Stimulated activated naive B cell treated with anti-CD40 and anti-IgM and Interleukin-4, amounts not matched to agents 10 μg/mL and 1 μg/mL and 100 μg/mL, for 72 hours (primary cell): ENCODE measurements around the gene NMU.
"Not testable (repeated sequence)": the region's sequence is repeated elsewhere in the genome, so short reads cannot be mapped to it uniquely, and the experiment has no call there.

ENCODE experiments used
- ATAC-seq, 2 donors: fragments of 150-1000 bp; cut with Tn5 transposase; replicated peaks; 2 replicates each; pipeline ENCODE4 v1.10.0; 2021; ENCODE audit warnings: moderate library complexity in 1 of 2
- DNase-seq: peaks from one replicate; pipeline ENCODE4 v3.0.0; 2021
- H3K27ac Mint-ChIP-seq: one replicate; pipeline ENCODE4 v1.8.0; 2022; ENCODE audit warnings: mild to moderate bottlenecking, mixed read lengths
- H3K27me3 Mint-ChIP-seq, 2 donors: one replicate each; pipeline ENCODE4 v1.8.0; 2022; ENCODE audit warnings: mixed read lengths in 2 of 2
- H3K36me3 Mint-ChIP-seq, 2 donors: one replicate each; pipeline ENCODE4 v1.8.0; 2022; ENCODE audit warnings: mixed read lengths in 2 of 2, mild to moderate bottlenecking in 1 of 2
- H3K4me1 Mint-ChIP-seq, 2 donors: one replicate each; pipeline ENCODE4 v1.8.0; 2022; ENCODE audit warnings: mixed read lengths in 2 of 2, mild to moderate bottlenecking in 1 of 2
- H3K4me3 Mint-ChIP-seq, 2 donors: one replicate each; pipeline ENCODE4 v1.8.0; 2022; ENCODE audit warnings: mild to moderate bottlenecking in 2 of 2, mixed read lengths in 2 of 2, moderate library complexity in 1 of 2
- H3K9me3 Mint-ChIP-seq, 2 donors: one replicate each; pipeline ENCODE4 v1.8.0; 2022; ENCODE audit warnings: mixed read lengths in 2 of 2, mild to moderate bottlenecking in 1 of 2

Gene NMU

DNA sequence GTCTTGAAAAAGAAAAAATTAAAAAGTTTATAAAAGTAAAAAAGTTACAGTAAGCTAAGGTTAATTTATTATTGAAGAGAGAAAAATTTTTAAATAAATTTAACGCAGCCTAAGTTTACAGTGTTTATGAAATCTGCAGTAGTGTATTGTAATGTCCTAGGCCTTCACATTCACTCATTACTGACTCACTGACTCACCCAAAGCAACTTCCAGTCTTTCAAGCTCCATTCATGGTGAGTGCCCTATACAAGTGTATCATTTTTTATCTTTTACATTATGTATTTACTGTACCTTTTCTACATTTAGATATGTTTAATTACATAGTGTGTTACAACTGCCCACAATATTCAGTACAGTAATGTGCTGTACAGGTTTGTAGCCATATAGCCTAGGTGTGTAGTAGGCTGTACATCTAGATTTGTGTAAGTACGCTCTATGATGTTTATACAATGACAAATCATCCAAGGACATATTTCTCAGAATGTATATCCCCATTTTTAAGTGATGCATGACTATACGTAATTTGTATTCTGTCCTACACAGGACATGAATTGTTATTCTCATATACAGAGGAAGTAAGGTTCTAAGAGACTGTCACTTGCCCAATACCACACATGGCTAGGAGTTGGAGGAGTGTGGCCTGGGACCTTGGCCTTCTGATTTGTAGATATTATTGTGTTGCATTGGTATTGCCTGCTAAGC is 24.6 kb downstream of the NMU start:
- no peak overlapping the region for H3K4me3 Mint-ChIP-seq
- no peaks in the 10 kb centered on the region for H3K9me3 Mint-ChIP-seq
- no peak for ATAC-seq

DNA sequence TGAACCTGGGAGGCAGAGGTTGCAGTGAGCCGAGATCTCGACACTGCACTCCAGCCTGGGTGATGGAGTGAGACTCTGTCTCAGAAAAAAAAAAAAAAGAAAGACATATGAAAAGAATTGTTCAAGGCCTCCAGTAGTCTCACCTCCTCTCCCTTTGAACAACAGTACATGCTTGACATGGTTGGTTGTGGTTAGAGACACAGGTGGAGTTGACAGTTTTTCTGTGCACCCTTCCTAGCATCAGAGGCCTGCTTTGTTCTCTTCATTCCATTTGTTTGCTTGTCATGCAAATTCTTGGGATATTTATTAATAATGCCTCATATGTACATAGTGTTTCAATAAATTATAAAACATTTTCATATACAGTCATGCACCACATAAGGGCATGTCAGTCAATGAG is 25.7 kb downstream of the NMU start:
- no peaks in the 10 kb centered on the region for H3K9me3 Mint-ChIP-seq
- DNase-seq (no peak), ATAC-seq (no peak)
- H3K27ac Mint-ChIP-seq: no peak overlapping the region
- no peaks in the 10 kb centered on the region for H3K27me3 Mint-ChIP-seq
- no peaks in the 10 kb centered on the region for H3K36me3 Mint-ChIP-seq
- H3K4me1 Mint-ChIP-seq: no peaks in the 10 kb centered on the region
- no peak overlapping the region for H3K4me3 Mint-ChIP-seq

More for the DNA sequence above, 24.6 kb downstream of the NMU start:
- peaks cover 0 to 7% of the 10 kb centered on the region in 2 donors for H3K27me3 Mint-ChIP-seq
- no peaks in the 10 kb centered on the region for H3K36me3 Mint-ChIP-seq
- DNase-seq: no peak
- no peak overlapping the region for H3K27ac Mint-ChIP-seq
- no peaks in the 10 kb centered on the region for H3K4me1 Mint-ChIP-seq

DNA sequence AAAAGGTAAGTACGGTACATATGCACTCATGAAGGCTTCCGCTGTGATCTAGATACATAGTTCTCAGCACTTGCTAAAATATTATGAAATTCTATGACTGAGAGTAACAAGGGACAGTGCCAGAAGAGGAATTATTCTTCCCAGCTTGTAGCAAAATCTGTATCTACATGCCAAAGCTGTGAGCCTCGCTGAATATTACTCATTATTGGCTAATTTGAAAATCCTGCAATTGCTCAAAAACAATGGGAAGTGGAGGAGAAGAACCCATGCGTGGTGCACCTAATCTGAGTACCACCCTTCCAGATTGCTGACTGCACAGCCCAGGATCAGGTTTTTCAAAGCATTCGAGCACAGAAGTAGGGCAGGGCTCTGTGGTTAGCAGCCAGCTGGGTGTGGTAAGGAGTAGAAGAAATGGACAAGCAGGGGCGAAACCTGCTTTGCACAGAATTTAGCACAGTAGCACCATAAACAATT is 26.7 kb downstream of the NMU start:
- Mint-ChIP-seq H3K27me3 (no peaks in the 10 kb centered on the region), H3K4me3 (no peak overlapping the region), H3K9me3 (no peaks in the 10 kb centered on the region), H3K4me1 (no peaks in the 10 kb centered on the region), H3K36me3 (no peaks in the 10 kb centered on the region), H3K27ac (no peak overlapping the region)
- DNase-seq (no peak), ATAC-seq (no peak)

DNA sequence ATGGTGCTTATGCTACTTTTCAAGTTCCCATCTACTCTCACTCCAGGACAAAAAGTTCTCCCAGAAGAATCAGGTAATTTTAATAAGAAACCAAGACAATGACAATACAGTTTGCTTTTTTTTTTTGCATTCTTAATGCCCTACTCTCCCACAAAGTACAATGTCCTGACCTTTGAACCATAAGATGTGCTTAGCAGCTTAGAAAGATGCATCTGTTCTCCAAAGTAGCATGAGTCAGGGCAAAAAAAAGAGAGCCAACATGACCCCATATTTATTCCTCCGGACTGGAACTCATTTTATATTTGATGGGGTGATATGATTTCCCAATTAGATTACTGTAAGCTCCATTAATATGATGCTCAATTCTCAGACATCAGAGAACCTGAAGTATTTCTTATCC is 27.5 kb downstream of the NMU start:
- no peak for ATAC-seq
- H3K9me3 Mint-ChIP-seq: no peaks in the 10 kb centered on the region
- H3K27me3 Mint-ChIP-seq: no peaks in the 10 kb centered on the region
- no peak overlapping the region for H3K4me3 Mint-ChIP-seq
- H3K36me3 Mint-ChIP-seq: no peaks in the 10 kb centered on the region
- no peak for DNase-seq
- H3K4me1 Mint-ChIP-seq: no peaks in the 10 kb centered on the region
- no peak overlapping the region for H3K27ac Mint-ChIP-seq

DNA sequence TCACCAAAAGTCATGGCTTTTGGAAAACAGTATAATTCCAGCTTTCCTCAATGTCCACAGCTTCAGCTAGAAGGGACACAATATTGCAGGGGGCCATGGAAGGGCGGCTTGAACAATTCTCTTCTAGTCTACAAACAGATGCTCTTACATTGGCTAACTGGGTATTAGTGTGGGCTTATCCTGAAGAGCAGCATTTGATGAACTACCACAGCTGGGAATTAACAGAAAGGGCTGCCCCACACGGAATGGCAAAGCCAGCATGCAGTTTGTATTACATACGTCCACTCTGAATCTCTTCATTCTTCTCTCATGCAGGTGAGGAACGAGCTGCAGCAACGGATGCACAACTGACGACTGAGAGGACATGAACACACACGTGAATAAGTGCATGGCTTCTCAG is 31.1 kb downstream of the NMU start:
- Mint-ChIP-seq H3K4me1 (no peaks in the 10 kb centered on the region), H3K36me3 (no peaks in the 10 kb centered on the region), H3K27ac (no peak overlapping the region), H3K9me3 (no peaks in the 10 kb centered on the region), H3K27me3 (no peaks in the 10 kb centered on the region), H3K4me3 (no peak overlapping the region)
- ATAC-seq (no peak), DNase-seq (no peak)

DNA sequence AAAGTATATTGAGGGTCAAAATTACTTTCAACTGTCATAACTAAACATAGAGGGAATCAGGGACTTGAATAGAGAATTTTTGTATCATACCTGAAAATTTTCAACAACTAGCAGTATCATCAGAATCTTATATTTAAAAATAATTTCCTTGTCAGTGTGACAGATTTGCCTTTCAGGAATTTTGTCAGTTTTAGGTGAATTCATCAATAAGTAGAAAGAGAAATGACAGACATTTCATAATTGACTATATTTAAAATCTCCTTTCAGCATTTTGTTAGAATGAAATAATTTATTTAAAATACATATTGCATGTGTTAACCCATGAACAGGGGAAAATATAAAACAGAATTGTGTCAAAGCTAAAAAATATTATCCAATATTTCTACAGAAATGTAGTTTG is 35.5 kb downstream of the NMU start:
- no peak overlapping the region for H3K27ac Mint-ChIP-seq
- H3K9me3 Mint-ChIP-seq: peaks cover 0 to 4% of the 10 kb centered on the region in 2 donors
- no peak overlapping the region for H3K4me3 Mint-ChIP-seq
- peaks cover 0 to 3% of the 10 kb centered on the region in 2 donors for H3K36me3 Mint-ChIP-seq
- no peaks in the 10 kb centered on the region for H3K4me1 Mint-ChIP-seq
- H3K27me3 Mint-ChIP-seq: peaks cover 4 to 6% of the 10 kb centered on the region in 2 donors
- ATAC-seq (no peak), DNase-seq (no peak)

DNA sequence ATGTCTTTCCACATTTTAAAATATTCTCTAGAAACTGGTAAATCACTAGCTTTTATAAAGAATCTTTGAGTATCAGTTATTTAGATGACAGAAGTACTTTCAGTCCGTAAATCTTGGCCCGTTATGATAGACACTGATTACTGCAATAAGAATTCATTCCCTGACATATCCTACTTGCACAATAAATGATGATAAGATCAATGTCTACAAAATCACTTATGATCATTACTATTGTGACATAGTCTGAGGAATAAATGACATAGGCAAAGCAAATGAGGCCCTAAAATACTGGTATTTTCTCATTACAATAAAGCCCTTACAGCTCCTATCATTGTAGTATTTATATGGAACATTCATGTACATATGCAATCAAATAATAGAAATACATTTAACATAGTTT is 37.5 kb downstream of the NMU start:
- peaks cover 0 to 4% of the 10 kb centered on the region in 2 donors for H3K9me3 Mint-ChIP-seq
- H3K4me3 Mint-ChIP-seq: no peak overlapping the region
- H3K4me1 Mint-ChIP-seq: no peaks in the 10 kb centered on the region
- ATAC-seq (no peak), DNase-seq (no peak)
- H3K27me3 Mint-ChIP-seq: peaks cover 4 to 6% of the 10 kb centered on the region in 2 donors
- no peak overlapping the region for H3K27ac Mint-ChIP-seq
- peaks cover 0 to 3% of the 10 kb centered on the region in 2 donors for H3K36me3 Mint-ChIP-seq

DNA sequence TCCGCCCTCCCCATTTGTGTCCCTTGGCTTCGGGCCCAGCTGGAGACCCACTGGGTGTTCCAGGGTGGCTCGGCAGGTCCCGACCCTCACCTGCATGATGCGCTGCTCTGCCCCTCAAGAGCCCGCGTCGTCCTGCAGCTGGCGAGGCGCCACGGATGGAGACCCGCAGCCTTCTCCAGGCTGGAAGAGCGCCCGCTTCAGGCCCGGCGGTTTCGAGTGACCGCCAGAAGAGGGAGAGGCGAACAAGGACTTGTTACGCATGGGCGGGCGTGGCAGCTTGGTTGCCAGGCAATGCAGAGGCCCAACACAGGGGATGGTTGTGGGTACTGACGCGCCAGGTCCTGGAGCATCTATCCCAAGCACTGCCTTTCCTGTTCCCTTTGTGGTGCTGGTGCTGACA is 44.1 kb downstream of the NMU start, which contains the start of gene PDCL2:
TSS of gene PDCL2 (minus strand) at position 232 of the 400 bp plus-strand sequence. CDS start at position 96, 136 bp downstream.
- H3K4me1 Mint-ChIP-seq: no peaks in the 10 kb centered on the region
- H3K36me3 Mint-ChIP-seq: peaks cover 0 to 4% of the 10 kb centered on the region in 2 donors
- H3K9me3 Mint-ChIP-seq: peaks cover 6 to 7% of the 10 kb centered on the region in 2 donors
- ATAC-seq (no peak), DNase-seq (no peak)
- H3K4me3 Mint-ChIP-seq: no peak within 1 kb of the TSS
- no peaks in the 10 kb centered on the region for H3K27me3 Mint-ChIP-seq
- no peak within 1 kb of the TSS for H3K27ac Mint-ChIP-seq

DNA sequence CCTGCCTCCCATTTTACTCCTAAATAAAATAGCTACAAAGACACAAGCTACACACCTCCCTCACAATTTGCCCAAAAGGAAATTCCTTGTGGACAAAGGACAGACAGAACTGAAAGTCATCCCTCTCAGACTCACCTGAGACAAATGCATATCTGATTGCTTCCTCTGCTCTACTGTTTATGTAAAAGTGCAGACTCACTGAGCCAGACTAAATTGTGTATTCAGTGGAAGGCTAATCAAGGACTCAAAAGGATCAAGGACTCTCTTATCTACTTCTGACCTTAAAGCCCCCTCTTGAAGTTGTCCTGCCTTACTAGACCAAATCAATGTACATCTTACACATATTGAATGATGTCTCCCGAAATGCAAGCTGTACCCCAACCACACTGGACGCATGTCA is 47.9 kb downstream of the NMU start:
- DNase-seq: no peak
- peaks cover 2 to 9% of the 10 kb centered on the region in 2 donors for H3K36me3 Mint-ChIP-seq
- H3K4me1 Mint-ChIP-seq: no peaks in the 10 kb centered on the region
- H3K9me3 Mint-ChIP-seq: peaks cover 11 to 13% of the 10 kb centered on the region in 2 donors
- H3K4me3 Mint-ChIP-seq: no peak overlapping the region
- H3K27ac Mint-ChIP-seq: no peak overlapping the region
- H3K27me3 Mint-ChIP-seq: peaks cover 3 to 7% of the 10 kb centered on the region in 2 donors
- ATAC-seq: no peak

DNA sequence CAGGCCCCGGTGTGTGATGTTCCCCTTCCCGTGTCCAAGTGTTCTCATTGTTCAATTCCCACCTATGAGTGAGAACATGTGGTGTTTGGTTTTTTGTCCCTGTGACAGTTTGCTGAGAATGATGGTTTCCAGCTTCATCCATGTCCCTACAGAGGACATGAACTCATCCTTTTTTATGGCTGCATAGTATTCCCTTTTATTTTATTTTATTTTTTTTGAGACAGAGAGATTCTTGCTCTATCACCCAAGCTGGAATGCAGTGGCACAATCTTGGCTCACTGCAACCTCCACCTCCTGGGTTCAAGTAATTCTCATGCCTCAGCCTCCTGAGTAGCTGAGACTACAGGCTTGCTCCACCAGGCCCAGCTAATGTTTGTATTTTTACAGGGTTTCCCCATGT is 53.3 kb downstream of the NMU start:
- H3K27ac Mint-ChIP-seq, H3K36me3 Mint-ChIP-seq, DNase-seq, ATAC-seq, H3K4me3 Mint-ChIP-seq, H3K4me1 Mint-ChIP-seq: not testable (repeated sequence)
- H3K27me3 Mint-ChIP-seq: peaks cover 8 to 13% of the 10 kb centered on the region in 2 donors
- peaks cover 5 to 10% of the 10 kb centered on the region in 2 donors for H3K9me3 Mint-ChIP-seq

DNA sequence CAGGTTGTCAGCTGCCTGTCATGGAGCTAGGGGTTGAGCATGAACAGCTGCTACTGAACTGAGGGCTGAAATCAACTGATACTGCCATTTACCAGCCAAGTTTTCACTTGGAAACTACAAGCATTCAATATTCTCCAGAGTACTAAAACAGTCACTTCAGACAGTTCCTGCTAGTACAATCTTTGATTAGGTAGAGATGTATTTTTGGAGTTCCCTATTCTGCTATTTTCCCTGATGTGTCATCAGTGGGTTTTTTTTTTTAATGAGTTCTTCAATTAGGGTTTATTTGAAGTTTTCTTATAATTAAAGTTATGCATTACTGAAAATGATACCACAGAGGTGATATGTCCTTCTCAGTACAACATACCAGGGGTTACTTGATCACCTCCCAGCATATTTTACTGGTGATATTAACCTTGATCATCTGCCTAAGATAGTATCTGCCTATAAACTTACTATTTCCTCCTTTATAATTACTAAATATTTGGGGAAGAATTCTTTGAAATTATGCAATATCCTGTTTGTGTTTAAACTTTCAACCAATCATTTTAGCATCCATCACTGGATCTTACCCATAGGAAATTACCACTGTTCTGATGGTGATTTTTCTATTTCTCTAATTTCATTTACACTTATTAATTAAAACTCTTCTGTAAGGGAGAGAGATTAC is 57.6 kb downstream of the NMU start:
- Mint-ChIP-seq H3K36me3 (peaks cover 0 to 12% of the 10 kb centered on the region in 2 donors), H3K9me3 (peaks cover 22 to 32% of the 10 kb centered on the region in 2 donors), H3K27me3 (peaks cover 4 to 9% of the 10 kb centered on the region in 2 donors), H3K27ac (no peak overlapping the region), H3K4me1 (no peaks in the 10 kb centered on the region), H3K4me3 (no peak overlapping the region)
- DNase-seq (no peak), ATAC-seq (no peak)

DNA sequence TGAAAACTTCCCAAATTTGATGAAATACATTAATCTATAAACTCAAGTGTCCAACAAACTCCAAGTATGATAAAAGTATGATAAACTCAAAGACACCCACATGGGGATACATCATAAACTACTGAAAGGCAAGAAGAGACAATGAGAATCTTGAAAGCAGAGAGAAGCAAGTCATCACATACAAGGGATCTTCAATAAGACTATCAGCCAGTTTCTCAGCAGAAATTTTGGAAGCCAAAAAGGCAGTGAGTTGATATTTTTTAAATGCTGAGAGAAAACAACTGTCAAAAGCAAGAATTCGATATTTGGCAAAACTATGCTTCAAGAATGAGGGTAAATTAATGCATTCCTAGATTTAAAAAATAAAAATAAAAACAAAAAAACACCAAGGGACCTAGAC is 60.6 kb downstream of the NMU start:
- H3K9me3 Mint-ChIP-seq: peaks cover 20 to 27% of the 10 kb centered on the region in 2 donors
- H3K4me1 Mint-ChIP-seq: no peaks in the 10 kb centered on the region
- no peak overlapping the region for H3K4me3 Mint-ChIP-seq

DNA sequence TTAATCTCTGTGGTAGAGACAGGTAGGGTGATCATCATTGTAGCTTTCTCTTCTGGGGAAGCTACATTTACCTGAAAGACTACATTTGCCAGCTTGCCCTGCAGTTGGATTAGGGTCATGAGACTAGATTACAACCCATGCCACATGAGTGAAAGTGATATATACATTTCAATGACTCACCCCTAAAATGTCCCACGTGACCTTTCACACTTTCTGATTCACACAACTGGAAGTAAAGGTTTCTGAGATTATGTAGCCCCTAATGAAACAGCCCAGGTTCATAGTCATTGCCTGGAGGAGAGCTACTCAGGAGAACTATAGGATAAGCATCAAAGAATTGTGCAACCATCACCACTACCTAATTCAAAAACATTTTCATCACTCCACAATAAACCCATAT is 61.8 kb downstream of the NMU start:
- Mint-ChIP-seq H3K4me3 (no peak overlapping the region), H3K27ac (no peak overlapping the region)
- ATAC-seq: peak; percentile 42 to 57

More for the DNA sequence above, 60.6 kb downstream of the NMU start:
- Mint-ChIP-seq H3K36me3 (peaks cover 0 to 10% of the 10 kb centered on the region in 2 donors), H3K27me3 (peaks cover 3 to 8% of the 10 kb centered on the region in 2 donors), H3K27ac (no peak overlapping the region)
- ATAC-seq: no peak
- no peak for DNase-seq

DNA sequence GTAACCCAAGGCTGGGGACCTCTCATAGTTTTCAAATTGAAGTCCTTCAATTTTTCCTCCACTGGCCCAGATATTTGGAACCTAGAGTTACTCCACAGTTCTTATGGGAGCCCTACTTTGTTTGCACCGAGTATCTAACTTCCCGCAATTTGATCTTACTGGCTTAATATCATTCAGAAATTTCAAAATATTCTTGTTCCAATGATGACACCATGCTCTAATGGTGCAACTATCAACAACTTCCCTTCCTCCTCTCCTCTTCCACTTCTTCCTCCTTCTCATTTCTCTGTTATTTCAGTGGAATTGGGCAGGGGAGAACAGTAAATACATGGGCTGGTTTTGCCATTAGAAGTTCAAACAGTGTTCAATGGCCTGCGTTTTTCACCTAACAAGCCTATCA is 64.3 kb downstream of the NMU start:
- peaks cover 0 to 7% of the 10 kb centered on the region in 2 donors for H3K36me3 Mint-ChIP-seq
- no peak for ATAC-seq
- peaks cover 15 to 19% of the 10 kb centered on the region in 2 donors for H3K9me3 Mint-ChIP-seq
- DNase-seq: no peak
- H3K27me3 Mint-ChIP-seq: peaks cover 7 to 9% of the 10 kb centered on the region in 2 donors
- H3K4me3 Mint-ChIP-seq: no peak overlapping the region
- no peaks in the 10 kb centered on the region for H3K4me1 Mint-ChIP-seq
- no peak overlapping the region for H3K27ac Mint-ChIP-seq

More for the DNA sequence above, 61.8 kb downstream of the NMU start:
- DNase-seq: no peak
- Mint-ChIP-seq H3K36me3 (peaks cover 0 to 10% of the 10 kb centered on the region in 2 donors), H3K9me3 (peaks cover 20 to 27% of the 10 kb centered on the region in 2 donors), H3K4me1 (no peaks in the 10 kb centered on the region), H3K27me3 (peaks cover 3 to 9% of the 10 kb centered on the region in 2 donors)
